Stomach (tissue), 4 donors: ENCODE measurements around the gene STK33.

Source experiments
- CTCF ChIP-seq, 7 experiments: fragments of 450-650 bp in 4 of 7; fragments of 200-600 bp in 3 of 7; sonication (generic) in 3 of 7; IDR thresholded peaks; one replicate each; pipeline ENCODE4 v1.5.1; 2016 to 2019; ENCODE audit warnings: antibody characterized with exemption in 7 of 7, control low read depth in 2 of 7, mild to moderate bottlenecking in 1 of 7
- EP300 ChIP-seq: sonication (generic); formaldehyde crosslinking; IDR thresholded peaks from one replicate; pipeline ENCODE4 v1.6.1; 2017; ENCODE audit warnings: antibody characterized with exemption
- POLR2A ChIP-seq, 4 donors: fragments of 450-650 bp; IDR thresholded peaks; one replicate each; pipeline ENCODE4 v1.6.1; 2016; ENCODE audit warnings: antibody characterized with exemption in 4 of 4, control low read depth in 2 of 4, mild to moderate bottlenecking in 1 of 4, moderate library complexity in 1 of 4

- TF ChIP-seq CTCF (IDR thresholded peaks at IDR 0.05) (no peak), POLR2A (IDR thresholded peaks at IDR 0.05) (no peak), EP300 (no peak)
These were observed 29.5 kb downstream of the STK33 start for GRCh38 chr11:8564526-8564925.
